K562 (cell line): Measurements from ENCODE around the gene OST4. TPM values are rescaled to one million over a fixed set of nuclear protein-coding genes. Genes with fewer than 3 reads are reported as not detected.

Experiments used
- ATF7 ChIP-seq: fragments of 450-650 bp; IDR thresholded peaks from 2 replicates; pipeline ENCODE4 v1.7.1; 2014; ENCODE audit warnings: mild to moderate bottlenecking, moderate library complexity
- BHLHE40 ChIP-seq: IDR thresholded peaks from 2 replicates; pipeline ENCODE4 v1.6.1; 2011; ENCODE audit warnings: low read length, improper control_type of control experiment
- ETV6 ChIP-seq, 3 experiments: fragments of 150-350 bp in 1 of 3; sonication (generic) in 1 of 3; formaldehyde crosslinking in 1 of 3; IDR thresholded peaks; 2 replicates each; pipeline versions ENCODE4 v1.6.1 to v1.8.0; 2014 to 2022; ENCODE audit warnings: borderline replicate concordance in 2 of 3, low read depth in 2 of 3, antibody characterized with exemption in 1 of 3, low read length in 1 of 3, mild to moderate bottlenecking in 1 of 3, missing genetic modification reagents in 1 of 3
- FOXJ3 ChIP-seq: sonication (generic); formaldehyde crosslinking; IDR thresholded peaks from 2 replicates; pipeline ENCODE4 v1.4.0; 2020; ENCODE audit warnings: mild to moderate bottlenecking, missing genetic modification reagents
- HDAC6 ChIP-seq: IDR thresholded peaks from 2 replicates; pipeline ENCODE4 v1.6.1; 2012; ENCODE audit warnings: low read depth, mild to moderate bottlenecking, control low read depth, inconsistent platforms, low read length, moderate library complexity
- KDM4B ChIP-seq, 2 experiments: fragments of 450-650 bp in 1 of 2; sonication (generic) in 1 of 2; IDR thresholded peaks; 2 replicates each; pipeline ENCODE4 v1.6.1; 2016 to 2017; ENCODE audit warnings: borderline replicate concordance in 2 of 2, antibody characterized with exemption in 1 of 2, low read depth in 1 of 2, mild to moderate bottlenecking in 1 of 2
- MYBL2 ChIP-seq, 2 experiments: fragments of 450-650 bp in 1 of 2; sonication (generic) in 1 of 2; formaldehyde crosslinking in 1 of 2; IDR thresholded peaks; 2 replicates each; pipeline versions ENCODE4 v1.6.1 to v1.8.1; 2017 to 2022; ENCODE audit warnings: borderline replicate concordance in 1 of 2, inconsistent platforms in 1 of 2, low read depth in 1 of 2, mild to moderate bottlenecking in 1 of 2, missing genetic modification reagents in 1 of 2, moderate library complexity in 1 of 2
- NBN ChIP-seq: fragments of 450-650 bp; IDR thresholded peaks from 2 replicates; pipeline ENCODE4 v1.6.1; 2016; ENCODE audit warnings: low read depth, mild to moderate bottlenecking
- NCOA6 ChIP-seq: fragments of 450-650 bp; IDR thresholded peaks from 2 replicates; pipeline ENCODE4 v1.6.1; 2017; ENCODE audit warnings: mild to moderate bottlenecking
- NFATC3 ChIP-seq: fragments of 450-650 bp; IDR thresholded peaks from 2 replicates; pipeline ENCODE4 v1.6.1; 2017; ENCODE audit warnings: mild to moderate bottlenecking
- NFXL1 ChIP-seq: fragments of 450-650 bp; formaldehyde crosslinking; IDR thresholded peaks from 2 replicates; pipeline ENCODE4 v1.4.0; 2021; ENCODE audit warnings: mild to moderate bottlenecking
- NRF1 ChIP-seq, 2 experiments: fragments of 450-650 bp; IDR thresholded peaks in 1 of 2; conservative IDR thresholded peaks in 1 of 2; 2 replicates each; pipeline ENCODE4 v1.6.1; 2014; ENCODE audit warnings: mild to moderate bottlenecking in 2 of 2
- RB1 ChIP-seq: fragments of 450-650 bp; IDR thresholded peaks from 2 replicates; pipeline ENCODE4 v1.6.1; 2017; ENCODE audit warnings: low read depth, mild to moderate bottlenecking
- RBM17 ChIP-seq: fragments of 200-400 bp; formaldehyde crosslinking; IDR thresholded peaks from 2 replicates; pipeline ENCODE4 v1.6.1; 2017; ENCODE audit warnings: low read depth, mild to moderate bottlenecking, low read length, borderline replicate concordance
- SAP30 ChIP-seq: fragments of 200-600 bp; sonication (generic); IDR thresholded peaks from 2 replicates; pipeline ENCODE4 v1.6.1; 2012; ENCODE audit warnings: borderline replicate concordance, low read depth, mild to moderate bottlenecking, moderate library complexity, low read length, control low read depth, inconsistent platforms; ENCODE audit not compliant: insufficient read depth, poor library complexity, severe bottlenecking
- SMARCE1 ChIP-seq: fragments of 450-650 bp; IDR thresholded peaks from 2 replicates; pipeline ENCODE4 v1.7.1; 2016; ENCODE audit warnings: mild to moderate bottlenecking
- ZNF707 ChIP-seq: fragments of 250-450 bp; sonication (Bioruptor Pico); conservative IDR thresholded peaks from 2 replicates; pipeline ENCODE4 v1.8.0; 2022; ENCODE audit warnings: inconsistent platforms, mild to moderate bottlenecking, moderate library complexity
- polyA plus RNA-seq, 8 experiments: library from polyadenylated mRNA; depleted of rRNA in 4 of 8; stranded (reverse) in 5 of 8; unstranded in 3 of 8; fragments of >200 nt; fragmentation: Nextera tagmentation in 2 of 8; fragmentation: Illumina TruSeq in 1 of 8; extraction: Ambion mirVana in 2 of 8; extraction: Trizol in 1 of 8; gene quantifications; 2 replicates each; pipeline versions ENCODE4 v1.2.1 to v1.2.3, GENCODE V29; 2011 to 2014; ENCODE audit warnings: inconsistent platforms in 1 of 8, missing spikeins in 1 of 8
- total RNA-seq, 7 experiments: library from RNA; depleted of rRNA in 6 of 7; stranded (reverse); fragments of >200 nt in 6 of 7; fragmentation: Illumina TruSeq in 2 of 7; extraction: Trizol in 2 of 7; gene quantifications; 2 replicates each; pipeline versions ENCODE4 v1.2.1 to v1.2.3, GENCODE V29; 2011 to 2021; ENCODE audit warnings: low replicate concordance in 1 of 7
- TF ChIP-seq, protein P1 (sequence below): sonication (generic); formaldehyde crosslinking; IDR thresholded peaks from 2 replicates; pipeline ENCODE4 v1.8.0; 2022; ENCODE audit warnings: mild to moderate bottlenecking, missing genetic modification reagents
- TF ChIP-seq, protein P2 (sequence below): fragments of 250-450 bp; sonication (Bioruptor Pico); IDR thresholded peaks from 2 replicates; pipeline ENCODE4 v1.8.0; 2022; ENCODE audit warnings: inconsistent platforms, mild to moderate bottlenecking, moderate library complexity, borderline replicate concordance
- TF ChIP-seq, protein P3 (sequence below): sonication (generic); formaldehyde crosslinking; IDR thresholded peaks from 2 replicates; pipeline ENCODE4 v1.8.0; 2022; ENCODE audit warnings: mild to moderate bottlenecking, low read depth, missing genetic modification reagents

Gene OST4
- total and polyA plus RNA-seq, 9 of the 15 experiments (the other 6 are each of a cell fraction or from before 2014, with no cell fraction given), result 186 to 1,155 (median 355) TPM

DNA sequence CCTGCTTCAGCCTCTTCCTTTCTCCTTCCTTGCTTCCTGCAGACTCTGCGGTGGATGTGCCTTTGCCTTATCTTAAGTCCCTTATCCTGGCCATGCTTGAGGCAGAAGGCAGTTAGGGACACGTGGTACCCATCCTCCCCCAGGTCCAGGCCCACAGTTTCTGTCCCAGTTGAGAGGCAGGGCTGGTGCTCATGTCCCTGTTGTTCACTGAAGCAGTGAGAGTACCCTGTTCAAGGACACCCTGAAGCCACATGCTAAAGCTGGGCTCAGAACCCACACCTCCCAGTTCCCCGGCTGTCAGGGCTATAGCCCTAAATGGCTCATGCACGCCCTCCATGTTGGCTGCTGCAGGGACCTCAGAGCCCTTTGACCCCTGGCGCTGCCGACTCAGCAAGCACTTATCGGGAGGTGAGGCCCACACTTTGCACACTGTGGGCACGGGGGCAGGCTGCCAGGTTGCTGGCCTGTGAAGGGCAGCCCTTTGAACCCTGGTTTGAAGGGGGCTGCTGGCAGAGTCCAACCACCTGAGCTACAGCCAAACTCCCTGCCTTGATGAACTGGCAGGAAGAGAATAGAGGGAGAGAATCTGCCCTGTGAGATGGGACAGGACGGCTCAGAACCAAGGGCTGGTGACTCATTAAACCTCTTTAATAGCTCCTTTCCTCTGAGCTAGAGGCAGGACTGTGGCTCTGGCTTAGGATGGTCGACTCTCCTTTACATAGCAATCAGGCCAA is 21.4 kb upstream of the OST4 start (continued):
- no peak for TF ChIP-seq HDAC6
- peak; percentile 28; the same call in 1 of the 2 replicates for TF ChIP-seq ATF7
- peak; percentile 72; the same call in 1 of the 2 replicates for TF ChIP-seq BHLHE40
- no peak for TF ChIP-seq MYBL2 (IDR thresholded peaks at IDR 0.05; ENCODE audit: low read depth)
- TF ChIP-seq MYBL2 (CRISPR knock-in tag; IDR thresholded peaks at IDR 0.05; ENCODE audit: borderline replicate concordance), result no peak
- no peak for TF ChIP-seq NBN
- no peak for TF ChIP-seq SAP30
- TF ChIP-seq, protein P1, sequence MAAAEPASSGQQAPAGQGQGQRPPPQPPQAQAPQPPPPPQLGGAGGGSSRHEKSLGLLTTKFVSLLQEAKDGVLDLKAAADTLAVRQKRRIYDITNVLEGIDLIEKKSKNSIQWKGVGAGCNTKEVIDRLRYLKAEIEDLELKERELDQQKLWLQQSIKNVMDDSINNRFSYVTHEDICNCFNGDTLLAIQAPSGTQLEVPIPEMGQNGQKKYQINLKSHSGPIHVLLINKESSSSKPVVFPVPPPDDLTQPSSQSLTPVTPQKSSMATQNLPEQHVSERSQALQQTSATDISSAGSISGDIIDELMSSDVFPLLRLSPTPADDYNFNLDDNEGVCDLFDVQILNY (CRISPR knock-in tag), result no peak
- TF ChIP-seq SMARCE1, result peak; percentile 63; the same call in 1 of the 2 replicates
- peak; percentile 18 to 20; a peak in 2 of 4 replicates for TF ChIP-seq ETV6 (IDR thresholded peaks at IDR 0.05; ENCODE audit: borderline replicate concordance in 1 of 2, low read depth in 2 of 2, low read length in 1 of 2)
- no peak for TF ChIP-seq ETV6 (CRISPR knock-in tag; IDR thresholded peaks at IDR 0.05; ENCODE audit: borderline replicate concordance)
- TF ChIP-seq NFATC3, result no peak
- TF ChIP-seq, protein P2, sequence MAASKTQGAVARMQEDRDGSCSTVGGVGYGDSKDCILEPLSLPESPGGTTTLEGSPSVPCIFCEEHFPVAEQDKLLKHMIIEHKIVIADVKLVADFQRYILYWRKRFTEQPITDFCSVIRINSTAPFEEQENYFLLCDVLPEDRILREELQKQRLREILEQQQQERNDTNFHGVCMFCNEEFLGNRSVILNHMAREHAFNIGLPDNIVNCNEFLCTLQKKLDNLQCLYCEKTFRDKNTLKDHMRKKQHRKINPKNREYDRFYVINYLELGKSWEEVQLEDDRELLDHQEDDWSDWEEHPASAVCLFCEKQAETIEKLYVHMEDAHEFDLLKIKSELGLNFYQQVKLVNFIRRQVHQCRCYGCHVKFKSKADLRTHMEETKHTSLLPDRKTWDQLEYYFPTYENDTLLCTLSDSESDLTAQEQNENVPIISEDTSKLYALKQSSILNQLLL (CRISPR knock-in tag), result no peak
- TF ChIP-seq, protein P3, sequence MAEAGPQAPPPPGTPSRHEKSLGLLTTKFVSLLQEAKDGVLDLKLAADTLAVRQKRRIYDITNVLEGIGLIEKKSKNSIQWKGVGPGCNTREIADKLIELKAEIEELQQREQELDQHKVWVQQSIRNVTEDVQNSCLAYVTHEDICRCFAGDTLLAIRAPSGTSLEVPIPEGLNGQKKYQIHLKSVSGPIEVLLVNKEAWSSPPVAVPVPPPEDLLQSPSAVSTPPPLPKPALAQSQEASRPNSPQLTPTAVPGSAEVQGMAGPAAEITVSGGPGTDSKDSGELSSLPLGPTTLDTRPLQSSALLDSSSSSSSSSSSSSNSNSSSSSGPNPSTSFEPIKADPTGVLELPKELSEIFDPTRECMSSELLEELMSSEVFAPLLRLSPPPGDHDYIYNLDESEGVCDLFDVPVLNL, result no peak
- peak; percentile 11 to 26; a peak in 1 of 4 replicates for TF ChIP-seq NRF1 (conservative IDR thresholded peaks at IDR 0.05 in 1 of 2, IDR thresholded peaks at IDR 0.05 in 1 of 2)
- no peak for TF ChIP-seq NCOA6
- no peak for TF ChIP-seq FOXJ3 (CRISPR knock-in tag)
- no peak for TF ChIP-seq RB1
- no peak for TF ChIP-seq ZNF707
- no peak for TF ChIP-seq RBM17
- TF ChIP-seq NFXL1 (CRISPR knock-in tag), result 0 out of 2 replicates have a peak, but pooled peaks have one; percentile 5
- no peak for TF ChIP-seq KDM4B (IDR thresholded peaks at IDR 0.05; ENCODE audit: borderline replicate concordance in 2 of 2, low read depth in 1 of 2)
